ENCODE results near the gene ERMN.

The ERMN gene

GRCh38 chr2:157311706-157312105 lies 13.9 kb downstream of the ERMN start:
- Histone ChIP-seq H3K27ac (ENCODE audit: low read depth, low read length) (no peak overlapping the region), H3K9me3 (ENCODE audit: insufficient read depth, low read depth, low read length) (no peaks in the 10 kb centered on the region), H3K36me3 (ENCODE audit: insufficient read depth, low read length) (no peaks in the 10 kb centered on the region), H3K27me3 (ENCODE audit: insufficient read depth, low read length) (no peaks in the 10 kb centered on the region), H3K4me3 (ENCODE audit: low read length) (no peak overlapping the region), H3K9ac (ENCODE audit: low read depth, low read length) (no peak overlapping the region), H3K4me1 (ENCODE audit: insufficient read depth, low read length) (peaks cover 24% of the 10 kb centered on the region; the same call in 1 of the 2 replicates)
- WGBS, result 88% methylated on average over 1 of the region's 1 CpG

- H3K4me1 ChIP-seq (ENCODE audit: insufficient read depth, low read length), result peaks cover 11% of the 10 kb centered on the region; the same call in 1 of the 2 replicates
- H3K36me3 ChIP-seq (ENCODE audit: insufficient read depth, low read length), result no peaks in the 10 kb centered on the region
These were observed 15.7 kb downstream of the ERMN start for GRCh38 chr2:157309878-157310277.

DNA sequence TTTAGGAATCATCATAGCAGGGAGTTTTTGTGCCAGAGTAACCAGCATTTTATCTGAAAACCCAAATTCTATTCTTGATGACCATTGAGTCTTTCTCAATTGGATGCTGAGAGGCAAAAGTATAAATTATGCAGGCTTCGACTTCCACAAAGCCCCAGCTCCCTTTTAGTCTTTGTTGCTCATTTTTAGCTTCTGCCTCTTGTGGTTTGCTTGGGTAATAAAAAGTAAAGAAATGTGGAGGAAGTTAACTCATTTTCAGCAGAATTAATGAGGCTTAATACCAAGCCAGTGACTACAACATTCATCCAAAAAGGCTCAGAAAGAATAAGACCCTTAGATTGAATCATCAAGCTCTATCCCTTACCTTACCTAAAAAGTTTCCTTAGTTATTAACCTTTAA lies 18.6 kb downstream of the ERMN start:
- Histone ChIP-seq H3K9me3 (ENCODE audit: insufficient read depth, low read depth, low read length) (no peaks in the 10 kb centered on the region), H3K27ac (ENCODE audit: low read depth, low read length) (no peak overlapping the region), H3K4me3 (ENCODE audit: low read length) (no peak overlapping the region), H3K9ac (ENCODE audit: low read depth, low read length) (no peak overlapping the region), H3K36me3 (ENCODE audit: insufficient read depth, low read length) (no peaks in the 10 kb centered on the region), H3K4me1 (ENCODE audit: insufficient read depth, low read length) (peaks cover 11% of the 10 kb centered on the region; the same call in 1 of the 2 replicates), H3K27me3 (ENCODE audit: insufficient read depth, low read length) (no peaks in the 10 kb centered on the region)
- 80% methylated on average over 1 of the region's 1 CpG for WGBS

More at GRCh38 chr2:157309878-157310277, 15.7 kb downstream of the ERMN start:
- Histone ChIP-seq H3K9me3 (ENCODE audit: insufficient read depth, low read depth, low read length) (no peaks in the 10 kb centered on the region), H3K4me3 (ENCODE audit: low read length) (no peak overlapping the region), H3K9ac (ENCODE audit: low read depth, low read length) (no peak overlapping the region), H3K27ac (ENCODE audit: low read depth, low read length) (no peak overlapping the region), H3K27me3 (ENCODE audit: insufficient read depth, low read length) (no peaks in the 10 kb centered on the region)
- WGBS, result no CpG with 5 or more reads among the region's 2 CpGs

DNA sequence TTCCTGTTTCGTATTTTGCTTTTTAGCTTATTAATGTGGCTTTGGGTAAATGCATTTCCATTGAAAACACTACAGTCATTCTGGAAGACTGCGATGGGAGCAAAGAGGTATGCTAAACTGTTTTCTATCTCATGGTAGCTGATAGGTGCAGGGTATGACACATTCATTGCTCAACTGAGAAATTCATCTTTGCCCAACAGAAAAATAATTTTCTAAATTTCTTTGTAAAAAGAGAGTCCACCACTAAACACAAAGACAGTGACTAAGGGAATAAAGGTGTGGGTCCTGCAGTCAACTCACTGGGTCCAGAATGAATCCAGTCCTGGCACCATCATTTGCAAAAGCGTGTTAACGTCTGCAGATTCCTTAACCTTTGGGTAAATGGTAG lies 19.9 kb downstream of the ERMN start:
- Histone ChIP-seq H3K27ac (ENCODE audit: low read depth, low read length) (no peak overlapping the region), H3K4me1 (ENCODE audit: insufficient read depth, low read length) (peaks cover 11% of the 10 kb centered on the region; the same call in 1 of the 2 replicates), H3K9me3 (ENCODE audit: insufficient read depth, low read depth, low read length) (no peaks in the 10 kb centered on the region), H3K36me3 (ENCODE audit: insufficient read depth, low read length) (no peaks in the 10 kb centered on the region), H3K9ac (ENCODE audit: low read depth, low read length) (no peak overlapping the region), H3K27me3 (ENCODE audit: insufficient read depth, low read length) (no peaks in the 10 kb centered on the region), H3K4me3 (ENCODE audit: low read length) (no peak overlapping the region)
- WGBS, result 91% methylated on average over 4 of the region's 4 CpGs

DNA sequence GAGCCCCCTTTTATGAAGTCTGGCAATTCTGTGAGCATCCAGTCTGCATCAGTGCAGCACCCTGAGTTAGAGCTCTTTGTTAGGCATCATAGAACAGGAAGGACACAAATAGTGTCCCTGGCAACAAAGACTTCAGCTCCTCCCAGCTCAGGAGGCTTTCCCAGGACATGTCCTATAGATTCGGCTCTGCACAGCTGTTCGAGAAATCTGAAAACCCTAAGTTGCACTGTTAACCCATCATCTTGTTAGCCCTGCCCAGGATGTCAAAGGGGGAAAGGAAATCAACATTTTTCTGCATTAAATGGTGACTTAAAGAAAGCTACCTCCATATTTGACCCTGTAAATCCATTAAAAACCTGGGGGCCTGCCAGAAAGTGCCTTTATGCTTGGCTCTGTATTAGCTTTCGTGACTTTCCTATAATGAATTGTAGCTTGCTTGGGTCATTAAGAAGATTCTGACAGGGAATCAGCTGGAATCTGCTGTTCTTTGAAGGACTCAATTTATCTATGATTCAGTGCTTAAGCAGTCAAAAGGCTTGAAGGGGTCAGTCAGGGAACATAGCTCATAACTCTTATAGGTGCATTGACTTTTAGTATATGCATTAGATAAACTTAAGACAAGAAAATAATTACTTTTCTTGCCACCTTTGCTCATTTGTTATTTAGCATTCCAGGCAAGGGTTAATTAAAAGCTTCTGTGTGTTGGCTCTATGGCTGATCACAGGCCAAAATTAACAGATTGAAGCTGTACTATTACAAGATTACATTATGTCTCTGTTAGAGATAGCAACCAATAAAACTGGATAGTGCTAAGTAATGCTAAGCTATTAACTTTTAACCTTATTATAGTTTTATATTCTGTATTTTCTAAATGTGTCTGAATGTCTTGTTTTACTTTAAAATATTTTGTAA lies 20.6 kb downstream of the ERMN start:
- H3K9ac ChIP-seq (ENCODE audit: low read depth, low read length), result no peak overlapping the region
- 85% methylated on average over 2 of the region's 3 CpGs for WGBS
- H3K4me1 ChIP-seq (ENCODE audit: insufficient read depth, low read length), result peaks cover 11% of the 10 kb centered on the region; the same call in 1 of the 2 replicates
- no peaks in the 10 kb centered on the region for H3K9me3 ChIP-seq (ENCODE audit: insufficient read depth, low read depth, low read length)
- H3K27ac ChIP-seq (ENCODE audit: low read depth, low read length), result no peak overlapping the region
- H3K36me3 ChIP-seq (ENCODE audit: insufficient read depth, low read length), result no peaks in the 10 kb centered on the region
- no peak overlapping the region for H3K4me3 ChIP-seq (ENCODE audit: low read length)
- H3K27me3 ChIP-seq (ENCODE audit: insufficient read depth, low read length), result no peaks in the 10 kb centered on the region

DNA sequence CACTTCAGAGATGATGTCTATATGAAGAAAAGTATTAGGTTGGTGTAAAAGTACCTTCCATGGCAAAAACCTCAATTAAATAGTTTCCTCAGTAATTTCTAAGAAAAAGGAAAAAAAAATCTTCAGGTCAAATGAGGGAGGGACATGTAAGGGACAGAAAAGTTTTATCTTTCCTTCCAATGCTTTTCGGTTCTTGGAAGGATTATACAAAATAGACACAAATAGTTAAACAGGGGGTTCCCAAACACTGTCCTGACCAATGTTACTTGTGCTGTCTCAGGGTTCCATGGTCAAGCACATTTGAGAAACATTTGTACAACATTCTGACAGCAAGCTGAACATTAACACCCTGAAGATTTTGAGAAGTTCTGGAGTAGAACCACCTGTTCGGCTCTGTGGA lies 22.0 kb downstream of the ERMN start:
- H3K9me3 ChIP-seq (ENCODE audit: insufficient read depth, low read depth, low read length), result no peaks in the 10 kb centered on the region

GRCh38 chr2:157302492-157303099 lies 23.0 kb downstream of the ERMN start:
- Histone ChIP-seq H3K4me3 (ENCODE audit: low read length) (no peak overlapping the region), H3K4me1 (ENCODE audit: insufficient read depth, low read length) (no peaks in the 10 kb centered on the region), H3K27ac (ENCODE audit: low read depth, low read length) (no peak overlapping the region), H3K36me3 (ENCODE audit: insufficient read depth, low read length) (no peaks in the 10 kb centered on the region), H3K27me3 (ENCODE audit: insufficient read depth, low read length) (no peaks in the 10 kb centered on the region), H3K9ac (ENCODE audit: low read depth, low read length) (no peak overlapping the region), H3K9me3 (ENCODE audit: insufficient read depth, low read depth, low read length) (no peaks in the 10 kb centered on the region)
- 13% methylated on average over 5 of the region's 9 CpGs for WGBS

More for the DNA sequence above, 22.0 kb downstream of the ERMN start:
- 50% methylated on average over 2 of the region's 2 CpGs for WGBS
- Histone ChIP-seq H3K9ac (ENCODE audit: low read depth, low read length) (no peak overlapping the region), H3K4me3 (ENCODE audit: low read length) (no peak overlapping the region), H3K36me3 (ENCODE audit: insufficient read depth, low read length) (no peaks in the 10 kb centered on the region), H3K4me1 (ENCODE audit: insufficient read depth, low read length) (no peaks in the 10 kb centered on the region), H3K27me3 (ENCODE audit: insufficient read depth, low read length) (no peaks in the 10 kb centered on the region), H3K27ac (ENCODE audit: low read depth, low read length) (no peak overlapping the region)

DNA sequence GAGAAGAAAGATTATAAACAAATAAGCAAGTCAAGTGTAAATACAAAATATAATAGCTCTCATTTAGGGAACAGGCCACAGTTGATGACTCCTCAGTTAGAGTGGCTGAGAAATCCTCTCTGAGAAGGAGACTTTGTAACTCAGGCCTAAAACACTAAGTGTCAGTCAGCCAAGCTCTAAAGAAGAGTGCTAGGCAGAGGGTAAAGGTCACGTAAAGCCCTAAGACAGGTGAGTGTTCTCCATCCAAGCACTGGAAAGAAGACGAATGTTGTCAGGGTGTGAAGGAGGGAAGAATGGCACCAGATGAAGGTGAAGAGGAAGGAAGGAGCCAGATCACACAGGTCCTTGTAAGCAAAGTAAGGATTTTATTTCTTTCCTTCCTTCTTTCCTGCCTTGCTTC lies 24.3 kb downstream of the ERMN start:
- H3K9me3 ChIP-seq (ENCODE audit: insufficient read depth, low read depth, low read length), result no peaks in the 10 kb centered on the region
- H3K9ac ChIP-seq (ENCODE audit: low read depth, low read length), result no peak overlapping the region
- H3K27ac ChIP-seq (ENCODE audit: low read depth, low read length), result no peak overlapping the region

GRCh38 chr2:157296958-157297357 lies 28.7 kb downstream of the ERMN start:
- Histone ChIP-seq H3K9ac (ENCODE audit: low read depth, low read length) (no peak overlapping the region), H3K36me3 (ENCODE audit: insufficient read depth, low read length) (no peaks in the 10 kb centered on the region), H3K4me3 (ENCODE audit: low read length) (no peak overlapping the region), H3K27me3 (ENCODE audit: insufficient read depth, low read length) (no peaks in the 10 kb centered on the region), H3K4me1 (ENCODE audit: insufficient read depth, low read length) (no peaks in the 10 kb centered on the region), H3K27ac (ENCODE audit: low read depth, low read length) (no peak overlapping the region), H3K9me3 (ENCODE audit: insufficient read depth, low read depth, low read length) (no peaks in the 10 kb centered on the region)
- 85% methylated on average over 4 of the region's 4 CpGs for WGBS

More for the DNA sequence above, 24.3 kb downstream of the ERMN start:
- Histone ChIP-seq H3K36me3 (ENCODE audit: insufficient read depth, low read length) (no peaks in the 10 kb centered on the region), H3K27me3 (ENCODE audit: insufficient read depth, low read length) (no peaks in the 10 kb centered on the region), H3K4me3 (ENCODE audit: low read length) (no peak overlapping the region), H3K4me1 (ENCODE audit: insufficient read depth, low read length) (no peaks in the 10 kb centered on the region)
- 94% methylated on average over 2 of the region's 2 CpGs for WGBS

DNA sequence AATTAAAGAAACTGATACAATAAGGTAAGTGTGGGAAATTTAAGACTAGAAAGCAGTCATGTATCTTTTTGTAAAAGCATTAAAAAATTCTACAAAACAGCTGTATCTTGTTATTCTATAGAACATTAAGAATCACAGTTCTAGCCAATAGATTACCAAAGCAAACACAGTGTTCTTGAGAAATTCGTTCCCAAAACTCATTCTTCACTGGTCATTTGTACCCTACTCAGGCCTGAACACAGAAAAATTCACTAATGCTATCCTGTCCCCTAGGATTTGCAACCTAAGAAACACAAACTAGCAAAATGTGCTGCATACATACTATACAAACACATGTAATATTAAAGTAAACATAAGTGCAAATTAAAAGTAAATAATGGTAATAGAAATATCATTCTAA lies 29.1 kb downstream of the ERMN start:
- no peaks in the 10 kb centered on the region for H3K36me3 ChIP-seq (ENCODE audit: insufficient read depth, low read length)
- no peaks in the 10 kb centered on the region for H3K9me3 ChIP-seq (ENCODE audit: insufficient read depth, low read depth, low read length)
- H3K4me3 ChIP-seq (ENCODE audit: low read length), result no peak overlapping the region
- no peak overlapping the region for H3K9ac ChIP-seq (ENCODE audit: low read depth, low read length)
- H3K4me1 ChIP-seq (ENCODE audit: insufficient read depth, low read length), result no peaks in the 10 kb centered on the region
- no peak overlapping the region for H3K27ac ChIP-seq (ENCODE audit: low read depth, low read length)
- no peaks in the 10 kb centered on the region for H3K27me3 ChIP-seq (ENCODE audit: insufficient read depth, low read length)
- WGBS, result 92% methylated on average over 1 of the region's 1 CpG

DNA sequence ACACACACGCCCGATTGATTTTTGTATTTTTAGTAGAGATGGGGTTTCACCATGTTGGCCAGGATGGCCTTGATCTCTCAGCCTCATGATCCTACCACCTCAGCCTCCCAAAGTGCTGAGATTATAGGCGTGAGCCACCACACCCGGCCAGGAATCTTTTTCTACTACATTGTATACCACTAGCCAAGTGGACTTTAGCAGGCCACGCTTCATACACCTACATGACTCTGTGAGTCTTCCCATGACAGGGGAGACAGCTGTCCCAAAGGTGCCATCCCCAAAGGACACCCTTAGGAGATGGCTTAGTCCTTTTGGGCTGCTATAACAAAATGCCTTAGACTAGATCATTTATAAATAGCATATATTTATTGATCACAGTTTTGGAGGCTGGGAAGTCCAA lies 32.8 kb downstream of the ERMN start:
- no peak overlapping the region for H3K4me3 ChIP-seq (ENCODE audit: low read length)
- no peaks in the 10 kb centered on the region for H3K4me1 ChIP-seq (ENCODE audit: insufficient read depth, low read length)
- no peaks in the 10 kb centered on the region for H3K36me3 ChIP-seq (ENCODE audit: insufficient read depth, low read length)
- no peaks in the 10 kb centered on the region for H3K9me3 ChIP-seq (ENCODE audit: insufficient read depth, low read depth, low read length)
- no peak overlapping the region for H3K9ac ChIP-seq (ENCODE audit: low read depth, low read length)
- WGBS, result 97% methylated on average over 5 of the region's 5 CpGs
- H3K27ac ChIP-seq (ENCODE audit: low read depth, low read length), result no peak overlapping the region
- H3K27me3 ChIP-seq (ENCODE audit: insufficient read depth, low read length), result no peaks in the 10 kb centered on the region

Measured in HUES64 (cell line).